KOPT-K1 (cell line): Measurements from ENCODE around the gene DCUN1D1.

ENCODE experiments used
- H3K27ac ChIP-seq: fragments of 200-600 bp; sonication (generic); 2 replicates; pipeline ENCODE4 v1.5.1; 2016; ENCODE audit warnings: antibody characterized with exemption, mild to moderate bottlenecking, low read depth, low read length; ENCODE audit not compliant: poor library complexity, severe bottlenecking
- H3K36me3 ChIP-seq: fragments of 200-600 bp; sonication (generic); 2 replicates; pipeline ENCODE4 v1.5.1; 2017; ENCODE audit warnings: antibody characterized with exemption, mild to moderate bottlenecking, low read length, moderate library complexity; ENCODE audit not compliant: insufficient read depth
- H3K9me3 ChIP-seq: fragments of 200-600 bp; sonication (generic); 2 replicates; pipeline ENCODE4 v1.5.1; 2017; ENCODE audit warnings: antibody characterized with exemption, low read length, mild to moderate bottlenecking; ENCODE audit not compliant: insufficient read depth, poor library complexity, severe bottlenecking

The DCUN1D1 gene

DNA sequence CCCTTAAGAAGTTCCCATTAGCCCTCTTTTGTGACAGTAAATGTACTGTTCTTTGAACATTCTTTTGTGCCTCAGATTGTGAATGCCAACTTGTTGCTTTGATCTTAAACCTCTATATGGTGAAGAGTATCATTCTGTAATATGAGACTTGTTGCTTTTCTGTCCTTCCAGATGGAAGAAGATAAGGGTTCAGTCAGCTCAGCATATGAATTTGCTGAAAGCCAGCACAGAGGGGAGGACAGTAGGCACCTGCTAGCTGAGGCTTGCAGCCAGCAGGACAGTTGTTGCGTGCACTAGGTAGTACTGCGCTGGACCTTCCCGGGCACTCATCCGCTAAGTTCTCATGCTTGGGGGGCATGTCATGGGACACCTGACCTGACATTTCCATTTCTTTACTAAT, 74.7 kb downstream of the DCUN1D1 start:
- peaks cover 54% of the 10 kb centered on the region for H3K36me3 ChIP-seq
- no peaks in the 10 kb centered on the region for H3K9me3 ChIP-seq
- H3K27ac ChIP-seq, result no peak overlapping the region

DNA sequence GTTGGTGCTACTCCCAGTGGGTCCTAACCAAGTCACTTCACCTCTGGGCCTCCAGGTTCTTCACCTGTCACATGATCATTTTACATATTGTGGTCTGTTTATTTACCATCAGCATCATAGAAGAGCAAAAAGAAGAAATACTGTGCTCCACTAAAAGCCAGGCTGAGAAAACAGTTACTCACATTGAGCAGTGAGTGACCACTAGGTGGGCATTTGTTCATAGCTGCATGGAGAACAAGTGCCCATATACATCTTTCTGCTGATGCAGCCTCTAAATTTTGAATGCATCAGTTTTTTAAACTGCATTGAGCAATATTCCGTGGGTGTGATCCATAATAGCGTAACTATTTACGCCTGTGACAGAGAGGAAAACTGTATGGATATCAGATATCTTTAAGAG, 76.2 kb downstream of the DCUN1D1 start:
- no peaks in the 10 kb centered on the region for H3K9me3 ChIP-seq
- H3K36me3 ChIP-seq, result peaks cover 69% of the 10 kb centered on the region
- no peak overlapping the region for H3K27ac ChIP-seq

DNA sequence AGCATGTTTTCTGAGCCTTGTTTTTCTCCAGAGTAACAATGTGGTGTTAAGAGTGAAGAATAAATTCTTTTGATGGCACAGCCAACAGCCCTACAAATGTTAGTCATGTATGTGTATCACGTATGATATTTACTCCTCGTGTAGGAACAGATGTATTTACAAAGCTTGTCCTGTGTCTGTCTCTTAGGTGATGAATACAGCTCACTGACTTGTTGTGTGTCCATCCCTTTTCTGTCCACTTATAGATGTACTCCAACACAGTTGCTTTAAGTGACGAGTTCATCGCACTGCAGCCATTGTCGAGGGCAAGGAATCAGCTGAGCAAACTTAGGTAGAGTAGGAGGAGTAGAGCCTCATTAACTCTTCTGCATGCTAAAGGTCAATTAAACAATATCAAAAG, 78.1 kb downstream of the DCUN1D1 start:
- Histone ChIP-seq H3K36me3 (peaks cover 83% of the 10 kb centered on the region), H3K9me3 (no peaks in the 10 kb centered on the region), H3K27ac (no peak overlapping the region)

DNA sequence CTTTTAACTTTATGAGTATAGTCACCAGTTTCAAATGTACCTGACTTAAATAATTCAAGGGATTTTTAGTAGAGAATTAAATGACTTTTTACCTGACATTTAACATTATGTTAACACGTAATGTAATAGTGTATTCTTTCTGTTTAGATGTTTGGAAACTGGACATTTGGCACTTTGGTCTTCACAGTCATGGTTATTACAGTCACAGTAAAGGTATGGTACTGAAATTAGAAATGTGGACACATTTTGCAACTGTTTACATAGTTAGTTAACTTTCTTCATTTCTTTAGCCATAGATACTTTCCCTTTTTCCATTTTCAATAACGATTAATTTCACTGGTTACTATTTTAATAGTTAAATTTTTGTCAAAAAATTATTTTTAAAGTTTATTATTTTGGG, 83.8 kb downstream of the DCUN1D1 start:
- Histone ChIP-seq H3K9me3 (no peaks in the 10 kb centered on the region), H3K36me3 (peaks cover 56% of the 10 kb centered on the region), H3K27ac (no peak overlapping the region)

DNA sequence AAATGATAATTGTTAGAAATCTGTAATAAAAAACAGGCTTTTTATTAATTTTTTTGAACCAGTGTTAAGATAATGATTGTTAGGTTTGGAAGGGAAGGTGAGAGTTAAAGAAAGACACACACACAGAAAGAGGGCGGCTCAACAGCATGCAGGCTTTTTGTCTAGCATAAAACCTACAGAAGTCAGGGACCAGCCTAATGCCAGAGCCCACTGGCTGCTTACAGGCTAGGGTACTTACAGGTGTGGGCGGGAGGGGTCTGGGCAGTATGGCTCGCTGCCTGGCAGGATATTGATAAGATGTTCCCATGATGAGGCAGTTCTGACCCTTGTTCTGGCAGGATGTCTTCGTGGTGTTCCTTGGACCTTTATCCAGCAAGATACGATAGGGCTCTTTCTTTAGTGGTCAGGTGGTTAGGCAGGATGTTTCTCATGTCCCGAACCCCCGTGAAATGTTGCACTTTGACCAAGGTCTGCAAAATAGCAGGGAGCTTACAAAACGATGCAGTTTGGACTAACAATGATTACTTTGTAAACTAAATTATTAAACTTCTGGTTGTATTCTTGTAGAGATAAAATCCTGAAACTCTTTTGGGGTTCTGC, 84.7 kb downstream of the DCUN1D1 start:
- no peak overlapping the region for H3K27ac ChIP-seq
- peaks cover 63% of the 10 kb centered on the region for H3K36me3 ChIP-seq
- no peaks in the 10 kb centered on the region for H3K9me3 ChIP-seq

DNA sequence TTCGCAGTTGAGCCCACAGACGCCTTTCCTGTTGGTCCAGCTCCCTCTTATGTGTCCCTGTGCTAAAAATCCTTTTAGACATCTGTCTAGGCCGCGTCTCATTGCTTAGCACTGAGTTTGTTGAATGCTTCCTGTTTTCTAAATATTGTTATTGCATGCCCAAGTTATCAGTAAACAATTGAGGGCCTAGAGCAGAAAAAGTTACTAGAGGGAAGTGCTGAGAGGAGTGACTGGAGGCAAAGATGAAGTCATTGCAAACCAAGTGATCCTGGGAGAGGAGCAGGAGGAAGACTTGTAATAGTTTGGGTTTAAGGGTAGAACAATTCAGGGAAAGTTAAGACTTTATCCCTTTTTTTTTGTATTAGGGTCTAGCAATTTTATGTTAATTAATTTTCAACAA, 88.1 kb downstream of the DCUN1D1 start:
- Histone ChIP-seq H3K36me3 (peaks cover 51% of the 10 kb centered on the region), H3K27ac (no peak overlapping the region), H3K9me3 (no peaks in the 10 kb centered on the region)

DNA sequence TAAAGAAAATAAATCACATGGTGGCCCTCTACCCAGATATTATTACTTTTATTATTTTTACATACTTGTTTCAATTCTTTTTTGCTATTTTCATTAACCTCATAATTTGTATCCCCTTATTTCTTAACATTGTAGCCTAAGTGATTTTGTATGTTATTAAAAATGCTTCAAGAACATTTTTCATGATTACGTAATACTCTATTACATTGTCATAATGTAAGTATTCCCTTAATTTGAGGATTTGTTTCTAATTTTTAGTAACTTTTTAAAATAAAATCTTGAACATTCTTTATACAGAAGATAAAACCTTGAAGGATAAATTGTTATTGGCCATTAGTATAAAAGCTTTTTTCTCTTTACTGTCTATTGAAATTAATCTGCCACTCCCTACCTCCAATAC, 89.0 kb downstream of the DCUN1D1 start:
- Histone ChIP-seq H3K9me3 (no peaks in the 10 kb centered on the region), H3K27ac (no peak overlapping the region), H3K36me3 (peaks cover 54% of the 10 kb centered on the region)

DNA sequence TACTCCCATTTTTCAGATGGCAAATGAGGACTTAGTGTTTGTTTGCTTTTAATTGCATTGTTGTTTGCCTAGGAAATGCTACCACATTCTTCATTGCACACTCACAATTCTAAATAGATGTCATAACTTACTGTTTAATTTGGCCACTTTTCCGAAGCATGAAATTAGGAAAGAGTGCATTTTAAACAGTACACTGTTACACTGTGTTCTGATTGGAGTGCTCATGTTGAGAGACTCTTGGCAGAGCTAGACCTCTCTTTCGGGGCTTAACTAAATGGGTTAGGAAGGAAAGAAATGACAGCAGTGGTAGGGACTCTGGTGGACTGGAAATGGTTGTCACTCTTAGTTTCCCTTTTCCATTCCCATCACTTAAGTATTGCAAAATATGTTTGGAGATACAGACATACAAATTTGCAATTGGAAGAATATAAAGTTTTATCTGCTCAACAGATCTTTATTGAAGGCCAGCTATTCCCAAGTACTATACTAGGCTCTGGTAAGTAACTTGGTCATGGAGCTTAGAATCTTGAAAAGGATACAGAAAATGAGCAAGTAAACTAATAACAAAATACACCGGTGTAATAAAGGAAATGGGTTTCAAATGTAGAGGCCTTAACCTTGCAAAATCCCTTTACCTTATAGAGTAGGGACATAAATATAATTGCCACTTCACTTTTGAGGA, 90.2 kb downstream of the DCUN1D1 start:
- Histone ChIP-seq H3K36me3 (peaks cover 67% of the 10 kb centered on the region), H3K27ac (no peak overlapping the region), H3K9me3 (no peaks in the 10 kb centered on the region)
